ENCODE data around the gene FGD2.
A peak's percentile ranks its signal among the peaks of the same experiment; 100 is the strongest.

The FGD2 gene

GRCh38 chr6:37005061-37005810 lies at the start of gene FGD2:
FGD2 (plus strand) TSS chr6:37005655; CDS start chr6:37005818, 163 bp downstream.
- no peak for DNase-seq (ENCODE audit: low spot score)

GRCh38 chr6:36955671-36956445 lies 49.6 kb upstream of the FGD2 start:
- no peak for DNase-seq (ENCODE audit: low spot score)

- DNase-seq (ENCODE audit: low spot score) = no peak
These were observed 49.0 kb upstream of the FGD2 start for GRCh38 chr6:36956446-36956820.

- no peak for DNase-seq (ENCODE audit: low spot score)
These were observed 47.6 kb upstream of the FGD2 start for GRCh38 chr6:36957773-36958271.

- DNase-seq (ENCODE audit: low spot score) = no peak
These were observed 46.5 kb upstream of the FGD2 start for GRCh38 chr6:36958775-36959554.

- no peak for DNase-seq (ENCODE audit: low spot score)
These were observed 45.8 kb upstream of the FGD2 start for GRCh38 chr6:36959555-36960250.

- DNase-seq (ENCODE audit: low spot score) = no peak
These were observed 43.7 kb upstream of the FGD2 start for GRCh38 chr6:36961441-36962435.

GRCh38 chr6:36962874-36963273 lies 42.6 kb upstream of the FGD2 start:
- DNase-seq (ENCODE audit: low spot score) = peak; percentile 70

- DNase-seq (ENCODE audit: low spot score) = no peak
These were observed 41.8 kb upstream of the FGD2 start for GRCh38 chr6:36963451-36964290.

GRCh38 chr6:36964349-36964748 lies 41.1 kb upstream of the FGD2 start:
- no peak for DNase-seq (ENCODE audit: low spot score)

- no peak for DNase-seq (ENCODE audit: low spot score)
These were observed 40.5 kb upstream of the FGD2 start for GRCh38 chr6:36964908-36965307.

GRCh38 chr6:36967301-36967700 lies 38.2 kb upstream of the FGD2 start:
- DNase-seq (ENCODE audit: low spot score) = no peak

- no peak for DNase-seq (ENCODE audit: low spot score)
These were observed 37.7 kb upstream of the FGD2 start for GRCh38 chr6:36967757-36968156.

- no peak for DNase-seq (ENCODE audit: low spot score)
These were observed 37.0 kb upstream of the FGD2 start for GRCh38 chr6:36968266-36968977.

- no peak for DNase-seq (ENCODE audit: low spot score)
These were observed 36.2 kb upstream of the FGD2 start for GRCh38 chr6:36969240-36969691.

- DNase-seq (ENCODE audit: low spot score) = no peak
These were observed 35.2 kb upstream of the FGD2 start for GRCh38 chr6:36969988-36970891.

- no peak for DNase-seq (ENCODE audit: low spot score)
These were observed 34.3 kb upstream of the FGD2 start for GRCh38 chr6:36970892-36971842.
